Mesothelial cell of epicardium (in vitro differentiated cells): ENCODE measurements around the gene PLA2G4B. TPM values are rescaled to one million over a fixed set of nuclear protein-coding genes. Genes with fewer than 3 reads are reported as not detected.
"Not testable (repeated sequence)": the region's sequence is repeated elsewhere in the genome, so short reads cannot be mapped to it uniquely, and the experiment has no call there.

ENCODE experiments used
- DNase-seq, 2 experiments: peaks; one replicate each; pipeline ENCODE4 v3.0.0; 2021; ENCODE audit warnings: low spot score in 2 of 2; ENCODE audit not compliant: unreplicated experiment in 2 of 2
- H3K27ac Mint-ChIP-seq: 2 replicates; pipeline ENCODE4 v1.8.0; 2021; ENCODE audit warnings: mixed read lengths
- H3K27me3 Mint-ChIP-seq: 2 replicates; pipeline ENCODE4 v1.8.0; 2021; ENCODE audit warnings: low read depth, mixed read lengths
- H3K36me3 Mint-ChIP-seq: 2 replicates; pipeline ENCODE4 v1.8.0; 2021; ENCODE audit warnings: mixed read lengths
- H3K4me1 Mint-ChIP-seq: 2 replicates; pipeline ENCODE4 v1.8.0; 2021; ENCODE audit warnings: mixed read lengths
- H3K4me3 Mint-ChIP-seq: 2 replicates; pipeline ENCODE4 v1.8.0; 2021; ENCODE audit warnings: mild to moderate bottlenecking, moderate library complexity, mixed read lengths
- H3K9me3 Mint-ChIP-seq: 2 replicates; pipeline ENCODE4 v1.8.0; 2021; ENCODE audit warnings: mixed read lengths
- total RNA-seq: library from RNA; stranded (reverse); gene quantifications from 3 replicates; pipeline ENCODE4 v1.2.1, GENCODE V29; 2021
- TF ChIP-seq, protein P1 (sequence below): fragments of 200-600 bp; sonication (generic); IDR thresholded peaks from one replicate; pipeline ENCODE4 v1.5.0; 2021; ENCODE audit warnings: antibody characterized with exemption; ENCODE audit not compliant: unreplicated experiment

PLA2G4B gene
- total RNA-seq, 1 donor from 2014 or later = 11.2 TPM

DNA sequence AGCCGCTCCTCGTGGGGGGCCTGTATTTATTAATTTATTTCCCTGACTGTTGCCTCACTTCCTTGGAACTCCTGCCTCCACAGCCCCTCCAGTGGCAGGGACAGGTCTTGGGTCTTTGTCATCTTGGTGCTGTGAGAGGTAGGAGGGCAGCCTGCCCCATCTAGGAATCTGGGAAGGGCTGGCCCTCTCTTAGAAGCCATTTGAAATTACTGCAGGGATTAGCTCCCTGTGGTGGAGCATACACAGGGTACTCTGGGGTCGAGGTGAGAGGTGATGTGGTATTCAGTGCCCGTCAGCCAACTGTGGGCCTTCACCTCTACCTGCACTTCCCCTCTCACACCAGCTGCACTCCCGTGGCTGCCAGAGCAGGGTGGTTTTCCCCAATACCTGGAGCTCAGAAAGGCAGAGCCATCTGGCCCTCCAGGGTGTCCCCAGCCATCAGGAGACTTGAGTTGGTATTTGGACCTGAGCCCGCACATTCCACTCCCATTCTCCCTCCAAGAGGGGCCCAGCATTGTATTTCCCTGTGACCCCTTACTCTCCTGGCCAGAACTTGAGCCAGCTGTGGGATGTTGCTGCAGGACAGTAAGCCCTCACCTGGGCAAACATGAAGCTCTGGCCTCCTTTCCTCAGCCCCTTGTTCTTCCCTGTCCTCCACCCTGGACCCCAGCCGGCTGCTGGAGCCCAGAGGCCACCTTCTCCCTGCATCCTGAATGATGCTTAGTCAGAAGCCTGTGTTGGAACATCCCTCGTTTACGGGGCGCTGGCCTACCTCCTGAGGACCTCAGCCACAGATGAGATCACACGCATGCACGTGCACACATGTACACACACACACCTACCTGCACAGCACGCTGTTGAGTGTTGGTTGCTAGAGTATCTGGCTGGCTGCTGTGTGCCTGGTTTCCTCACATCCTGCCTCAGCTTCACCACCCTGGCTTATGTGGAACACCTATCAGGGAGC lies 12.8 kb upstream of the PLA2G4B start:
- no peaks in the 10 kb centered on the region for H3K27me3 Mint-ChIP-seq
- H3K4me3 Mint-ChIP-seq = peak overlapping the region; percentile 58
- H3K27ac Mint-ChIP-seq = no peak overlapping the region
- TF ChIP-seq, protein P1, sequence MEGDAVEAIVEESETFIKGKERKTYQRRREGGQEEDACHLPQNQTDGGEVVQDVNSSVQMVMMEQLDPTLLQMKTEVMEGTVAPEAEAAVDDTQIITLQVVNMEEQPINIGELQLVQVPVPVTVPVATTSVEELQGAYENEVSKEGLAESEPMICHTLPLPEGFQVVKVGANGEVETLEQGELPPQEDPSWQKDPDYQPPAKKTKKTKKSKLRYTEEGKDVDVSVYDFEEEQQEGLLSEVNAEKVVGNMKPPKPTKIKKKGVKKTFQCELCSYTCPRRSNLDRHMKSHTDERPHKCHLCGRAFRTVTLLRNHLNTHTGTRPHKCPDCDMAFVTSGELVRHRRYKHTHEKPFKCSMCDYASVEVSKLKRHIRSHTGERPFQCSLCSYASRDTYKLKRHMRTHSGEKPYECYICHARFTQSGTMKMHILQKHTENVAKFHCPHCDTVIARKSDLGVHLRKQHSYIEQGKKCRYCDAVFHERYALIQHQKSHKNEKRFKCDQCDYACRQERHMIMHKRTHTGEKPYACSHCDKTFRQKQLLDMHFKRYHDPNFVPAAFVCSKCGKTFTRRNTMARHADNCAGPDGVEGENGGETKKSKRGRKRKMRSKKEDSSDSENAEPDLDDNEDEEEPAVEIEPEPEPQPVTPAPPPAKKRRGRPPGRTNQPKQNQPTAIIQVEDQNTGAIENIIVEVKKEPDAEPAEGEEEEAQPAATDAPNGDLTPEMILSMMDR = no peak
- DNase-seq = no peak
- peaks cover 10% of the 10 kb centered on the region for H3K4me1 Mint-ChIP-seq
- H3K36me3 Mint-ChIP-seq = peaks cover 12% of the 10 kb centered on the region
- no peaks in the 10 kb centered on the region for H3K9me3 Mint-ChIP-seq

DNA sequence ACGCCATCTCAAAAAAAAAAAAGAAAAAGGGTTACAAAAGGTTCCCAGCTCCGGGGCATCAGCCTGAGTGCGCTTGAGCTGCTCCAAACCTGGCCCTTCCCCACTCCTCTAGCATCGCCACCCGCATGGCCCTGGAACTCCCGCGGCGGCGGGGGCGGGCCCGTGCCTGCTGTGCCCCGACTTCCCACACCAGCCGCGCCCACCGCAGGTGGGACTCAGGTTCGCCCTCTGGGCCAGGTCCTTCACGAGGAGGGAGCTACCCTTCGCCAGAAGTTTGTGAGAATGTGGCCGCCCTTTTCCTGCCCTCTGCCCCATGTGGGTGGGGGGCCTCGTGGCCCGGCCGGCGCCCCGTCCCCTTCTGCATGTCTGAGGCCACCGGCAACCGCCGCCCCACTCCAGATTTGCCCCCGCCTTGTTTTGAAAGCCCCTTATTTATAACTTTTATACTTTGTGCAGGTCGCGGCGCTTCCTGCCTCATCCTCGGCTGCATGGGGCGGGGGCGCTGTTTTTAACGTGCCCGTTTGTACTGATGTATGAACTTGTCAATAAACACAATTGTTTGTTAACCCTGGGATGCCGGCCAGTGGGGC lies 11.3 kb upstream of the PLA2G4B start:
- Mint-ChIP-seq H3K4me3 (peak overlapping the region; percentile 81), H3K36me3 (peaks cover 8% of the 10 kb centered on the region), H3K4me1 (peaks cover 10% of the 10 kb centered on the region), H3K27ac (peak overlapping the region; percentile 76), H3K9me3 (no peaks in the 10 kb centered on the region), H3K27me3 (no peaks in the 10 kb centered on the region)
- TF ChIP-seq, protein P1 = no peak
- DNase-seq = no peak

DNA sequence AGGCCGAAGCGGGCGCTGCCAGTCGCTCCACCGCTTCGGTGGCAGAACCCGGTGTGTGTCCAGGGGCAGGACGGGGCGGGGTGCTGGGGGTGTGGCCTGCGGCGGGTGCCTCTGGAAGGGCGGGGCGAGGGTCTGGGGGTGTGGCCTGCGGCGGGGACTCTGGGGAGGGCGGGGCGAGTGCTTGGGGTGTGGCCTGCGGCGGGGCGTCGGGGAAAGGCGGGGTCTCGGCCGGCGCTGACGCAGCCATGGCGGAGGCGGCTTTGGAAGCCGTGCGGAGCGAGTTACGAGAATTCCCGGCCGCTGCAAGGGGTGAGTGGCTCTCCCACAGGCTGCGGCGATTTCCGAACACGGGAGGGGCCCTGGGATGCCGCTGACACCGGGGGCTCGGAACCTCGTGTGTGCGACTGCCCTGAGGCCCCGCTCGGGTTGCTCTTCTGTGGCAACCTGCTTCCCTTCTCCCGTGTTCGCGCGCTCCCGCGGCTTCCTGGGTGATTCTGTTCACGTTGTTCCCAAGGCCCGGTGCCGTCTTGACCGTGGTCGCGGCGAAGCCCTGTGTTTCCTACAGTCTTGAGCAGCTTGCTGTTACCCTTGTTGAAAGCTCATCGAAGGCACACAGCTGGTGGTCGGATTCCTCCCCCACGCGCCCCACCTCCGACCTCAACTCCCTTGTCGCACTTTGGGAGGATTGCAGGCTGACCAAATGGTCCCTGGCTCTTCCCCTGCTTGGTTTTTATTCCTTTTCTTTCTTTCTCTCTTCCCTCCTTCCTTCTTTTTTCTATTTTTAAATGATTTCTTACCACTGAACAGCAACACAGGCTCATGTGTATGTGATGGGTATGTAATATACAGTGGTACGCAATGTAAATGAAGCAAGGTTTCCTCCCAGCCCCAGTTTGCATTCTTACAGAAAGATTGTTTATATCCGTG lies 10.5 kb upstream of the PLA2G4B start, which contains the start of gene JMJD7:
TSS of gene JMJD7 (plus strand) at position 213 of the 927 bp plus-strand sequence. CDS start at position 246, 33 bp downstream.
- H3K27ac Mint-ChIP-seq = peak within 1 kb of the TSS; percentile 80
- peak; percentile 95 to 96 for DNase-seq
- peaks cover 16% of the 10 kb centered on the region for H3K4me1 Mint-ChIP-seq
- peak within 1 kb of the TSS; percentile 81 for H3K4me3 Mint-ChIP-seq
- TF ChIP-seq, protein P1 = no peak
- H3K27me3 Mint-ChIP-seq = no peaks in the 10 kb centered on the region
- H3K9me3 Mint-ChIP-seq = no peaks in the 10 kb centered on the region
- peaks cover 8% of the 10 kb centered on the region for H3K36me3 Mint-ChIP-seq

DNA sequence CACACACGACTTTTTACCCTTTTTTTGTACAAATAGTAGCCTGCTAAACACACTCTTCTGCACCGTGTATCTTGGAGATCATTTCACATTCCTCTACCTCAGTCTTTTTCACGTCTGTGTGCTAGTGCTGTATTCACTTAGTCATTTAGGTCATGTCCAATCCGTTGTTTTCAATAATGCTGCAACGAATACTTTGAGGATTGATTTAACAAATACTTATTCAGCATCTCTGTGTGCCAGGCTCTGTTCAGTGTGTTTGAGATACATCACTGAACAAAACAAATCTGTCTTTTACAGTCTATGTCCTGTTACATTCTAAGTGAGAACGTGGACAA lies 9.9 kb upstream of the PLA2G4B start:
- Mint-ChIP-seq H3K9me3 (no peaks in the 10 kb centered on the region), H3K27ac (peak overlapping the region; percentile 80), H3K27me3 (no peaks in the 10 kb centered on the region), H3K4me3 (peak overlapping the region; percentile 81), H3K36me3 (peaks cover 8% of the 10 kb centered on the region), H3K4me1 (peaks cover 19% of the 10 kb centered on the region)
- no peak for DNase-seq
- TF ChIP-seq, protein P1 = no peak

DNA sequence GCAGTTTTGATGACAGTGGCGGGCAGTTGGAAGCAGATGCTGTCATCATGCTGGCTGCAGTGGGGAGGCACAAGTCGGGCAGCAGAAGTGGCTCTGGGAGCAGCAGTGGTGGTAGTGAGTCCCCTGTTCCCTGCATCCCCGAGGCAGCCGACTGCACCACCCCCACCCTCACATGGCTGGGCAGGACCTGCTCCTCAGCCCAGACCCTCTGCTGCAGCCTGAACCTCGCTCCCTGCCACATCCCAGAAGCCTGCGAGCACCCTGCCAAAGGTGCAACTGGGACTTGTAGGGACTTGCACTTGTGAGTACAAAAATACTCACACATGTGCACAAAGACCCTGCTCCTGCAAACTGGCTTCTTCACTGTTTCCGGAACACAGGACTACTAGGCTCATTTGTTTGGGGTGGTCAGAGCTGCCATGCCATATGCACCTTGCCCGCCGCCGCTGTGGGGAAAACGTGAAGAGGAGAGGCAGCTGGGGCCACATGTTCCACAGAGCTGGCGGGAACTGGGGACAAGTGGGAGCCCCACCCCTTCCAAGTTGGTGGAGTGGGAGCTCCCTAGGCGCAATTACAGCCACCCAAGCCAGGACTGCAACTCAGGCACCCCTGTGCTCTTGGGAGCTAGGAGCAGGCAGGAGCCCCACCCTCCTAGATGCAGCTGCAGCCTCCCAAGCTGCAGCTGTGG lies 8.5 kb upstream of the PLA2G4B start:
- DNase-seq = no peak
- Mint-ChIP-seq H3K9me3 (no peaks in the 10 kb centered on the region), H3K36me3 (peaks cover 2% of the 10 kb centered on the region), H3K27me3 (no peaks in the 10 kb centered on the region), H3K4me1 (peaks cover 23% of the 10 kb centered on the region), H3K4me3 (no peak overlapping the region), H3K27ac (no peak overlapping the region)
- TF ChIP-seq, protein P1 = no peak

DNA sequence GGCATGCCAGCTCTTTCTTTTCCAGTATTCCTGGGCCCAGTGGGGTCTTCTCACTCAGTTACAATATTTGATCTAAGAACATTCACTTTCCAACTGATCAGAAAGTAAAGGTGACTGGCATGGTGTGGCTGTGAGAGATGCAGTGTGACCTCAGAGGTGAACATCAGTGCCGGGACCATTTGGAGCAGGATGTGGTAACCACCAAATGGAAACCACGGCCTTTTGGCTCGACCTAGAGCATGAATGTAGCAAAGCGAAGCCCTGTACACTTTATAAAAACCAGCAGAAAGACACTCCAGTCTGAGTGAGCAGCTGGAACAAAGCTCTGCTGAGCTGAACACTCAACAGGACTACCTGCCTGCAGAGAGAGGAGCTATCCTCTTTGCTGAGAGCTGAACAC lies 7.4 kb upstream of the PLA2G4B start:
- not testable (repeated sequence) for DNase-seq, H3K4me3 Mint-ChIP-seq, H3K36me3 Mint-ChIP-seq, H3K9me3 Mint-ChIP-seq, H3K27me3 Mint-ChIP-seq, H3K27ac Mint-ChIP-seq
- H3K4me1 Mint-ChIP-seq = peaks cover 23% of the 10 kb centered on the region
